Gastroesophageal sphincter (tissue), 4 donors: ENCODE measurements around the gene FREM2. TPM values are rescaled to one million over a fixed set of nuclear protein-coding genes. Genes with fewer than 3 reads are reported as not detected.

ENCODE experiments used
- ATAC-seq: fragments of 150-250 bp; one replicate; pipeline ENCODE4 v1.9.1; 2016; ENCODE audit warnings: mild to moderate bottlenecking, moderate library complexity
- H3K27ac ChIP-seq, 4 donors: fragments of 200-600 bp; sonication (generic) in 3 of 4; 1 replicate in 3 of 4; 2 replicates in 1 of 4; pipeline ENCODE4 v1.5.1; 2016 to 2019
- H3K27me3 ChIP-seq: fragments of 200-600 bp; sonication (generic); one replicate; pipeline ENCODE4 v1.5.1; 2019
- H3K36me3 ChIP-seq, 2 donors: fragments of 200-600 bp; sonication (generic); one replicate each; pipeline ENCODE4 v1.5.1; 2019; ENCODE audit warnings: control low read depth in 1 of 2
- H3K4me1 ChIP-seq, 3 donors: fragments of 200-600 bp; sonication (generic); 1 replicate in 2 of 3; 2 replicates in 1 of 3; pipeline ENCODE4 v1.5.1; 2016 to 2019; ENCODE audit warnings: control low read depth in 2 of 3
- H3K4me3 ChIP-seq, 2 donors: fragments of 200-600 bp; sonication (generic); one replicate each; pipeline ENCODE4 v1.5.1; 2019; ENCODE audit warnings: mild to moderate bottlenecking in 1 of 2, moderate library complexity in 1 of 2
- H3K9me3 ChIP-seq, 3 donors: fragments of 200-600 bp; sonication (generic); one replicate each; pipeline ENCODE4 v1.5.1; 2017 to 2019; ENCODE audit warnings: control low read depth in 2 of 3
- CTCF ChIP-seq, 4 experiments: fragments of 200-600 bp in 2 of 4; fragments of 450-650 bp in 2 of 4; sonication (generic) in 1 of 4; IDR thresholded peaks; one replicate each; pipeline ENCODE4 v1.5.1; 2017 to 2019; ENCODE audit warnings: antibody characterized with exemption in 4 of 4, mild to moderate bottlenecking in 2 of 4, moderate library complexity in 2 of 4
- EP300 ChIP-seq: sonication (generic); formaldehyde crosslinking; IDR thresholded peaks from one replicate; pipeline ENCODE4 v1.6.1; 2017; ENCODE audit warnings: antibody characterized with exemption, mild to moderate bottlenecking
- POLR2A ChIP-seq, 2 donors: fragments of 450-650 bp; IDR thresholded peaks; one replicate each; pipeline ENCODE4 v1.6.1; 2017; ENCODE audit warnings: antibody characterized with exemption in 2 of 2, mild to moderate bottlenecking in 2 of 2, moderate library complexity in 1 of 2
- POLR2AphosphoS5 ChIP-seq: sonication (generic); formaldehyde crosslinking; IDR thresholded peaks from one replicate; pipeline ENCODE4 v1.6.1; 2017; ENCODE audit warnings: antibody characterized with exemption
- whole genome bisulfite sequencing, 2 donors: methylation state at CpG; one replicate each; pipeline ENCODE4 v1.1.5; 2018; ENCODE audit warnings: low coverage in 1 of 2; 5-methylcytosine and 5-hydroxymethylcytosine counted together
- total RNA-seq, 4 donors: library from RNA; depleted of rRNA; stranded (reverse); fragments of >200 nt; gene quantifications; one replicate each; pipeline ENCODE4 v1.1.0, GENCODE V29; 2016

FREM2 gene
- total RNA-seq, 4 donors from 2014 or later: 0.19 to 0.40 (median 0.27) TPM; not detected in 1

- H3K27ac ChIP-seq: no peak overlapping the region
- TF ChIP-seq POLR2AphosphoS5: no peak
- TF ChIP-seq CTCF (IDR thresholded peaks at IDR 0.05): no peak
- no peak for TF ChIP-seq EP300
- TF ChIP-seq POLR2A (IDR thresholded peaks at IDR 0.05): no peak
Observed at GRCh38 chr13:38897521-38897920, 210.6 kb downstream of the FREM2 start.

GRCh38 chr13:38898481-38898880 lies 211.6 kb downstream of the FREM2 start:
- H3K36me3 ChIP-seq: no peaks in the 10 kb centered on the region
- no peak overlapping the region for H3K4me3 ChIP-seq
- H3K27me3 ChIP-seq: no peaks in the 10 kb centered on the region
- peaks cover 0 to 9% (median 0%) of the 10 kb centered on the region in 3 donors for H3K4me1 ChIP-seq
- no peak overlapping the region for H3K27ac ChIP-seq
- no peak for ATAC-seq
- H3K9me3 ChIP-seq: peaks cover 0 to 9% (median 0%) of the 10 kb centered on the region in 3 donors
- TF ChIP-seq CTCF (IDR thresholded peaks at IDR 0.05) (no peak), POLR2AphosphoS5 (no peak), EP300 (no peak), POLR2A (IDR thresholded peaks at IDR 0.05) (no peak)
- 28 to 45% methylated on average over 2 of the region's 2 CpGs for WGBS, 2 donors

More at GRCh38 chr13:38897521-38897920, 210.6 kb downstream of the FREM2 start:
- ATAC-seq: no peak
- H3K36me3 ChIP-seq: no peaks in the 10 kb centered on the region
- peaks cover 0 to 9% (median 0%) of the 10 kb centered on the region in 3 donors for H3K9me3 ChIP-seq
- H3K27me3 ChIP-seq: no peaks in the 10 kb centered on the region
- 81 to 100% methylated on average over 1 to 2 of the region's 6 CpGs for WGBS, 2 donors
- peaks cover 0 to 9% (median 0%) of the 10 kb centered on the region in 3 donors for H3K4me1 ChIP-seq
- H3K4me3 ChIP-seq: no peak overlapping the region

GRCh38 chr13:38899571-38899970 lies 212.7 kb downstream of the FREM2 start:
- H3K4me1 ChIP-seq: peaks cover 0 to 9% (median 0%) of the 10 kb centered on the region in 3 donors
- TF ChIP-seq EP300: no peak
- TF ChIP-seq CTCF (IDR thresholded peaks at IDR 0.05): no peak
- no peak for TF ChIP-seq POLR2AphosphoS5
- H3K4me3 ChIP-seq: no peak overlapping the region
- no peaks in the 10 kb centered on the region for H3K27me3 ChIP-seq
- H3K36me3 ChIP-seq: no peaks in the 10 kb centered on the region
- 73 to 100% methylated on average over 2 to 3 of the region's 4 CpGs for WGBS, 2 donors
- ATAC-seq: no peak
- no peaks in the 10 kb centered on the region for H3K9me3 ChIP-seq
- H3K27ac ChIP-seq: no peak overlapping the region

- H3K36me3 ChIP-seq: no peaks in the 10 kb centered on the region
- no peak overlapping the region for H3K27ac ChIP-seq
- peaks cover 0 to 9% (median 0%) of the 10 kb centered on the region in 3 donors for H3K4me1 ChIP-seq
- H3K27me3 ChIP-seq: no peaks in the 10 kb centered on the region
- no peaks in the 10 kb centered on the region for H3K9me3 ChIP-seq
- no peak for ATAC-seq
- TF ChIP-seq POLR2AphosphoS5 (no peak), POLR2A (IDR thresholded peaks at IDR 0.05) (no peak), CTCF (IDR thresholded peaks at IDR 0.05) (no peak), EP300 (no peak)
- H3K4me3 ChIP-seq: no peak overlapping the region
- 81 to 86% methylated on average over 3 of the region's 3 CpGs for WGBS, 2 donors
Observed at GRCh38 chr13:38900188-38900587, 213.3 kb downstream of the FREM2 start.

GRCh38 chr13:38902551-38902950 lies 215.7 kb downstream of the FREM2 start:
- no peaks in the 10 kb centered on the region for H3K9me3 ChIP-seq
- H3K27me3 ChIP-seq: no peaks in the 10 kb centered on the region
- no peaks in the 10 kb centered on the region for H3K36me3 ChIP-seq
- no peak overlapping the region for H3K4me3 ChIP-seq
- no peak for ATAC-seq
- TF ChIP-seq EP300 (no peak), POLR2A (IDR thresholded peaks at IDR 0.05) (no peak), CTCF (IDR thresholded peaks at IDR 0.05) (no peak), POLR2AphosphoS5 (no peak)
- H3K27ac ChIP-seq: no peak overlapping the region
- 92 to 94% methylated on average over 1 of the region's 1 CpG for WGBS, 2 donors
- H3K4me1 ChIP-seq: peaks cover 0 to 9% (median 0%) of the 10 kb centered on the region in 3 donors
